Activated CD4-positive, alpha-beta memory T cell treated with anti-CD3 and anti-CD28 coated beads for 36 hours (primary cell): Measurements from ENCODE around the gene BTAF1. TPM values are rescaled to one million over a fixed set of nuclear protein-coding genes. Genes with fewer than 3 reads are reported as not detected.
A peak's percentile ranks its signal among the peaks of the same experiment; 100 is the strongest.

Experiments used
- CTCF ChIA-PET: fragments of 350-600 bp; sonication (Branson Sonifier 250); formaldehyde crosslinking; loops from one replicate; lab custom pipeline; 2021; ENCODE audit warnings: antibody characterized with exemption, inconsistent platforms; lab: Charles Lee
- POLR2A ChIA-PET: fragments of 350-600 bp; sonication (Branson Sonifier 250); formaldehyde crosslinking; loops from one replicate; lab custom pipeline; 2021; ENCODE audit warnings: antibody characterized with exemption; lab: Charles Lee
- DNase-seq: peaks from one replicate; pipeline ENCODE4 v3.0.0-alpha.2; 2020
- H3K27ac Mint-ChIP-seq: one replicate; pipeline ENCODE4 v1.8.0; 2021; ENCODE audit warnings: mixed read lengths
- H3K27me3 Mint-ChIP-seq: one replicate; pipeline ENCODE4 v1.8.0; 2021; ENCODE audit warnings: mixed read lengths
- H3K36me3 Mint-ChIP-seq: one replicate; pipeline ENCODE4 v1.8.0; 2021; ENCODE audit warnings: mixed read lengths
- H3K4me1 Mint-ChIP-seq: one replicate; pipeline ENCODE4 v1.8.0; 2021; ENCODE audit warnings: low read depth, mixed read lengths
- H3K4me3 Mint-ChIP-seq: one replicate; pipeline ENCODE4 v1.8.0; 2021; ENCODE audit warnings: mild to moderate bottlenecking, mixed read lengths
- H3K9me3 Mint-ChIP-seq: one replicate; pipeline ENCODE4 v1.8.0; 2021; ENCODE audit warnings: mixed read lengths
- intact Hi-C: fragments of 100-400 bp; cut with micrococcal nuclease; formaldehyde crosslinking; loops from one replicate; pipeline ENCODE4 v1.15.1; 2023
- total RNA-seq, 2 experiments: library from RNA; stranded (reverse); gene quantifications; one replicate each; pipeline ENCODE4 v1.2.3, GENCODE V29; 2021

Gene BTAF1
- total RNA-seq, 2 experiments from 2014 or later, result 49.9 to 50.7 TPM

DNA sequence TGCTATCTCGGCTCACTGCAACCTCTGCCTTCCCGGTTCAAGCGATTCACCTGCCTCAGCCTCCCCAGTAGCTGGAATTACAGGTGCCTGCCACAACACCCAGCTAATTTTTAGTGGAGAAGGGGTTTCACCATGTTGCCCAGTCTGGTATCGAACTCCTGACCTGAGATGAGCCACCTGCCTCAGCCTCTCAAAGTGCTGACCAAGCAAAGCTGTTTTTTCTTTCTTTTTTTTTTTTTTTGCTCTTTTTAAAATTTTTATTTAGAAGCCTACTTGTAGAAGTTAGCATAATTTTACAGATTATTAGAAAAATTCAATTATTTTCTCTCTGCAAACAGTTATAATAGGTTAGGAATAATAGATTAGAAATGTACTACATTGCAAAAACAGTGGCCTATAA is 13.1 kb upstream of the BTAF1 start:
- no peak overlapping the region for H3K27ac Mint-ChIP-seq
- ChIA-PET POLR2A (interaction anchor here (0.6 kb wide), 1 partner anchor 148 kb away, joined by 5 read pairs; no protein-coding TSS in a partner anchor), CTCF (interaction anchor here (0.7 kb wide), 1 partner anchor 169 kb away, joined by 3 read pairs; no protein-coding TSS in a partner anchor)
- H3K27me3 Mint-ChIP-seq, result peaks cover 14% of the 10 kb centered on the region
- H3K4me1 Mint-ChIP-seq, result peaks cover 16% of the 10 kb centered on the region
- H3K36me3 Mint-ChIP-seq, result no peaks in the 10 kb centered on the region
- intact Hi-C loops, result no loop called here
- no peak for DNase-seq
- H3K4me3 Mint-ChIP-seq, result no peak overlapping the region
- H3K9me3 Mint-ChIP-seq, result no peaks in the 10 kb centered on the region

DNA sequence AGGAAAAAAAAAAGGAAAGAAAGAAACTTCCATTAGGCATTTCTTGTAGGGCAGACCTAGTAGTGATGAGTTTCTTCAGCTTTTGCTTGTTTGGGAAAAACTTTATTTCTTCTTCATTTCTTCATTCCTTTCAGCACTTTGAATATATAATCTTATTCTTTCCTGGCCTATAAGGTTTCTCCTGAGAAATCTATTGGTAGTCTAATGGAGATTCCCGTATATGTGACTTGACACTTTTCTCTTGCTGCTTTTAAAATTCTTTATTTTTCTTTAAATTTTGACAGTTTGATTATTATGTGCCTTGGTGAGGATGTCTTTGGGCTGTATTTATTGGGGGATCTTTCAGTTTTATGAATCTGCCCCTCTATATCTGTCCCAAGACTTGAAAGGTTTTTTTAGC is 3.9 kb upstream of the BTAF1 start:
- Mint-ChIP-seq H3K4me3 (no peak overlapping the region), H3K27me3 (peaks cover 21% of the 10 kb centered on the region), H3K9me3 (peaks cover 2% of the 10 kb centered on the region), H3K27ac (no peak overlapping the region), H3K4me1 (peaks cover 8% of the 10 kb centered on the region), H3K36me3 (peaks cover 4% of the 10 kb centered on the region)
- ChIA-PET POLR2A (no interaction called here), CTCF (interaction anchor here (0.6 kb wide), 1 partner anchor 298 kb away, joined by 5 read pairs; no protein-coding TSS in a partner anchor)
- DNase-seq, result no peak
- intact Hi-C loops, result loop anchor here (5.0 kb wide), 2 partner anchors 507 to 1047 kb away; partner anchors contain the start of genes HECTD2 and RPP30

DNA sequence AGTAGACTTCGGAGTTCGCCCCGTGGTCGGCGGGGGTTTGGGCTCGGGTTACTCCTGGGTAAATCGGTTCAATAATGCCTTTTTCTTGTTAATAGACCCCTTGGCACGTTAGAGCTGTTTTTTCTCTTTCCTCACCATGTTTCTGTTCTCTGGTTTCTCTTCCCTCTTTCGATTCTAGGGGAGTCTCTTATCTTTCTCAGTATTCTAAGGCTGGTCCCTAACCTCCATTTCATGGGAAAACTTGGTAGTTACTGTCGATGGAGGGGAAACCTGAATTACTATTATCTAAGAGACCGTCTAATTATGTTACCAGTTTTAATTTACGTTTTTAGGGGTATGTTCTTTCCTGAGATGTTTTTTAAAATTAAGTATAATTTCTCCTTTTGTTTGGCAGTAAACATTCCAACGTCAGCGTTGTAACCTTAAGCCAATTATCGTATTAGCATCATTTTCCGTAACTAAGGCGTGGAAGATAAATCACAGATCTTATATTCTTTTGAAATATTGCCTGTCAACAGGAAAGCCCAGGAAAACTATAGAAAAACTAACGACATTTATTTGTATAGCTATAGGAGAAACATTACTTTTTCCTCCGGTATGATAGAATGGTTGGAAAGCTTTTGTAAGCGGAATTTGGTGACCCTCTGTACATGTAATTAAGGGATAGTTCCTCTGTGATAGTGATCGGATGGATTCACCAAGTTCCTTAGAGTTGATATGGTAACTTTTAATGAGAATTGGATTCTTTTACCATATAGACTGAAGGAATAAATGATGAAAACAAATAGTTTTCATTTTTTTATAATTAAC is 847 bp downstream of the BTAF1 start:
- Mint-ChIP-seq H3K4me1 (peaks cover 45% of the 10 kb centered on the region), H3K36me3 (peaks cover 14% of the 10 kb centered on the region), H3K9me3 (no peaks in the 10 kb centered on the region), H3K27ac (peak overlapping the region; percentile 97), H3K27me3 (no peaks in the 10 kb centered on the region), H3K4me3 (peak overlapping the region; percentile 88)
- DNase-seq, result no peak
- intact Hi-C loops, result loop anchor here (5.0 kb wide), 2 partner anchors 512 to 1052 kb away; partner anchors contain the start of genes HECTD2 and RPP30
- ChIA-PET CTCF (interaction anchor here (0.7 to 2.3 kb wide), 7 partner anchors 11 to 368 kb away, joined by 3 to 33 read pairs (median 5); partner anchors contain the start of genes FGFBP3 and TNKS2), POLR2A (interaction anchor here (0.8 to 1.9 kb wide), 11 partner anchors 9 to 1053 kb away, joined by 3 to 24 read pairs (median 4); partner anchors contain the start of genes FGFBP3, RPP30 and TNKS2)

DNA sequence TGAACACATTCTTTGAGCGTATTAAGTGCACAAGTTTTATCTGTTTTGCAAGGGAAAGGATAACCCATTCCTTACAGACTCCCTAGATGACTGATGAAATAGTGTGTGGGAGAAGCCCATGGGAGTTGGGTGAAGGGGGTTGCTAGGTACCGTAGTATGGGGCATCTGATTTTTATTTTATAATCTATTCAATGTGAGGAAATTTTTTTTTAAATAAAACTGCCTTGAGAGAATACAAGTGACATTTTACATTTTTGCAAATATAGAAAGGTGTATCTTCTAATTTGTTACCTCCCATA is 1.4 kb downstream of the BTAF1 start:
- ChIA-PET CTCF (interaction anchor here (2.3 kb wide), 1 partner anchor 12 kb away, joined by 33 read pairs; no protein-coding TSS in a partner anchor), POLR2A (no interaction called here)
- Mint-ChIP-seq H3K4me3 (peak overlapping the region; percentile 88), H3K27ac (no peak overlapping the region), H3K36me3 (peaks cover 14% of the 10 kb centered on the region), H3K9me3 (no peaks in the 10 kb centered on the region), H3K4me1 (peaks cover 45% of the 10 kb centered on the region), H3K27me3 (no peaks in the 10 kb centered on the region)
- no peak for DNase-seq
- intact Hi-C loops, result no loop called here

DNA sequence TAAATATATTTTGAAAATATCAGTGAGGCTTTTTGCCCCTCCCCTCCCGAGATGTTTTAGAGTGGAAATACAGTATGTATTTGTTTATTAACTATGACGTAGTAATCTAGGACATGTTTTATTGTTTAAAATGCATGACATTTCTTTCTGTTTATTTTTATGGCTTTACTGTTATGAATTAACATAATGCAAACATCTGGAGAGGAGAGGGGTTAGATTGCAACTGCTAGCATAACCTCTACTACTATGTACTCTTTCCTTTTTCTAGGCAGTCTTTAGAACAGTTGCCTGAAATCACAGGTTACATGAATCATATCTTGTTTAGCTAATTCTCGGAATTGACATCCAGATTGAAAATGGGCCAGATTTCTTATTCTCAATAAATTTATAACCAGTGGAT is 7.4 kb downstream of the BTAF1 start:
- H3K4me3 Mint-ChIP-seq, result no peak overlapping the region
- intact Hi-C loops, result no loop called here
- H3K4me1 Mint-ChIP-seq, result peaks cover 61% of the 10 kb centered on the region
- POLR2A ChIA-PET, result no interaction called here
- H3K27me3 Mint-ChIP-seq, result no peaks in the 10 kb centered on the region
- DNase-seq, result no peak
- H3K27ac Mint-ChIP-seq, result no peak overlapping the region
- no peaks in the 10 kb centered on the region for H3K9me3 Mint-ChIP-seq
- peaks cover 21% of the 10 kb centered on the region for H3K36me3 Mint-ChIP-seq
- CTCF ChIA-PET, result no interaction called here

DNA sequence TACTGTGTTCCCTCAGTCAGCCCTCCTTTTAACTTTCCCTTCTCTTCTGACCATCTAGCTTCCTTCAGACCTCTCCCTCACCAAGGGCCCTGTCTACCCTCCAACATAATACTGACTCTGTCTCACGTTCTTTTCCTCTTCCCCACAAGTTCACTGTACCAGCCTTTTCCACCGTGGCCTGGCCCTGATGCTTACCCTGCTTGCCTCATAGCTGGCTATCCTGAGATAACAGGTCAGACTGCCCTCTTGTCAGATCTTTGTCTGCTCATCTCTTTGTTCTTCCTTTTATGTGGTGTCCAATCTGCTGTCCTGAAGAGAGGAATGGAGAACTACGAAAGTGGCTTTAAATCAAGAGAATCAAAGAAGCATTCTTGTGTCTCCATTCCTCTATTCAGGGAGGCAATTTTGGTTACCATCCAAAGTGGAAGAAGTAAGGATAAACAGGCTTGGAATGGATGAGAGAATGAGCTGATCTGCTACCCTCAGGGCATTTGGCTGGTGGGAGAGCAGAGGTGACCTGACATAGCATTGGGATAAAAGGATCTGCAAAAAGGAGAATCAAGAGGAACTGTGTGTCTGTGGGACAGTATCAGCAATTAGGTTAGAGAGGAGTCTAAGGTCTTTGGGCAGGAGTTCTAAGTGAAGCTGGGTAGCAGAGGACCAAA is 8.1 kb downstream of the BTAF1 start:
- H3K9me3 Mint-ChIP-seq, result no peaks in the 10 kb centered on the region
- H3K27me3 Mint-ChIP-seq, result no peaks in the 10 kb centered on the region
- intact Hi-C loops, result no loop called here
- no peak overlapping the region for H3K4me3 Mint-ChIP-seq
- POLR2A ChIA-PET, result interaction anchor here (0.8 kb wide), 1 partner anchor 12 kb away, joined by 4 read pairs; no protein-coding TSS in a partner anchor
- no peak for DNase-seq
- CTCF ChIA-PET, result interaction anchor here (0.5 kb wide), 1 partner anchor 311 kb away, joined by 3 read pairs; no protein-coding TSS in a partner anchor
- peaks cover 23% of the 10 kb centered on the region for H3K36me3 Mint-ChIP-seq
- H3K27ac Mint-ChIP-seq, result no peak overlapping the region
- peaks cover 54% of the 10 kb centered on the region for H3K4me1 Mint-ChIP-seq

DNA sequence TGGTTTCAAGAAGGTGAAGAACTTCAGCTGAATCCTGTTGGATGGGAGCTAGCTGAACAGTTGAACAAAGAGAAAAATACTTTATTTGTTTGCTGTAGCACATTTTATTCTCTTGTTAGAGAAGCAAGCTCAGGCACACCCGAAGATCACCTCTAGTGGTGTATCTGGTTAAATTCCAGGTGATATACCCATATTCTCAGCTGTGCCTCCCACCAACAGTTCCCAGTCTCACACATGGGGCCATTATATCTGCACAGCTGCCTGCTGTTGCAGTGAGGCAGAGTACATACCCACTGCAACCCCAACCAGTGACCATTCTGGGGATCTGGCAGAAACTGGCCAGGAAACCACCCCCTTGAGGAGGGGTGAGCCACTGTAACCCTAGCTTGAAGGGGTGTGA is 9.2 kb downstream of the BTAF1 start:
- no peaks in the 10 kb centered on the region for H3K9me3 Mint-ChIP-seq
- no peaks in the 10 kb centered on the region for H3K27me3 Mint-ChIP-seq
- ChIA-PET POLR2A (interaction anchor here (1.7 kb wide), 1 partner anchor 9 kb away, joined by 4 read pairs; the partner anchor contains the start of gene BTAF1), CTCF (no interaction called here)
- intact Hi-C loops, result no loop called here
- peaks cover 25% of the 10 kb centered on the region for H3K36me3 Mint-ChIP-seq
- H3K4me1 Mint-ChIP-seq, result peaks cover 50% of the 10 kb centered on the region
- no peak overlapping the region for H3K4me3 Mint-ChIP-seq
- DNase-seq, result no peak
- no peak overlapping the region for H3K27ac Mint-ChIP-seq

DNA sequence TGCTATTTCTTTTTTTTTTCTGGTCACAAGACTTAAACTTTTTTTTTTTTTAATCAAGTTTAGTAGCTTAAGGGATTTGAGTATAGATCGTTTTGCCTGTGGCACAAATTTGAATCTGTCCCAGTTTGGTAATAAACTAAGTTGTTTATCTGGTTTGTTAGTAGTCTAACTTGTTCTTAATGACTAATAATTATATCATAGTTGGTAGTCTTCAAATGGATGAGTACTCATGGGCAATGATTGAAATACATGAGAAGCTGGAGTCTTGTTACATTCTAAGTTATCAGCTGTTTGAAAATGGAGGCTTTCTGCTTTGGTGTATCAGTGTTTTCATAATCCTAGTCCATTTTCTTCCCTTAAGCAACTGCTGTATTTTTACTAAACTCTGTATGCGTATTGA is 12.3 kb downstream of the BTAF1 start:
- H3K36me3 Mint-ChIP-seq, result peaks cover 29% of the 10 kb centered on the region
- DNase-seq, result no peak
- POLR2A ChIA-PET, result no interaction called here

DNA sequence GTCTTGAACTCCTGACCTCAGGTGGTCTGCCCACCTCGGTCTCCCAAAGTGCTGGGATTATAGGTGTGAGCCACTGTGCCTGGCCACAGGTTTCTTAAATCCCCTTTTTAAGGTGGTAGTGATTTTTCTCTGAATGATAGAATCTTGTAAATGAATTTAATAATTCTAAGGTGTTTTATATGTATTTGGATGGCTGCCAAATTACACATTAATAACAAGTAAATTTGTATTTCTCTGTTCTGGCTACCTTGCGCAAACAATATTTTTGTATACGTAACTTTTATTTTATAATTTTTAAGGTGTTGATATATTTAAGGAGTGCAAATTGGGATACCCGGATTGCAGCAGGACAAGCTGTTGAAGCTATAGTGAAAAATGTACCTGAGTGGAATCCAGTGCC is 16.1 kb downstream of the BTAF1 start:
- peaks cover 21% of the 10 kb centered on the region for H3K4me1 Mint-ChIP-seq
- POLR2A ChIA-PET, result no interaction called here
- intact Hi-C loops, result no loop called here

More for the DNA sequence above, 12.3 kb downstream of the BTAF1 start:
- CTCF ChIA-PET, result no interaction called here
- Mint-ChIP-seq H3K9me3 (no peaks in the 10 kb centered on the region), H3K27me3 (no peaks in the 10 kb centered on the region), H3K4me3 (no peak overlapping the region), H3K27ac (no peak overlapping the region), H3K4me1 (peaks cover 44% of the 10 kb centered on the region)
- intact Hi-C loops, result no loop called here

DNA sequence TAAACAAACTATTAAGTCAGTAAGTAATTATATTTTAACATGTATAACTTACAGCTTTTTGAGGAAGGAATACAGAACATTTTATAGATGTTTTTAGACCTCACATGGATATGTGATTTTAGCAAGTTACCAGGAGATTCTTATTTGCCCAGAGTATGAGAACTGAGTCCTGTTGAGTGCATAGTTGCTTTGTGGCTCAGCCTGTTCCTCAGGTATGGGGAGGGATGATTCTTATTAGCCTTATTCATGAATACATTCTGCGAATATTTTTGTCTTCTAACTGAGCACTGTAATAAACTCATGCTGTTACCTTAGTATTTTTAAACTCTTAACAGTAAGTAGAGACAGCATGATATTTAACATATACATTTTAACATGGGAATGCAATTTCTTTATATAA is 17.9 kb downstream of the BTAF1 start:
- Mint-ChIP-seq H3K27ac (no peak overlapping the region), H3K9me3 (no peaks in the 10 kb centered on the region), H3K4me1 (peaks cover 32% of the 10 kb centered on the region), H3K4me3 (no peak overlapping the region), H3K36me3 (peaks cover 25% of the 10 kb centered on the region), H3K27me3 (no peaks in the 10 kb centered on the region)
- POLR2A ChIA-PET, result no interaction called here
- CTCF ChIA-PET, result interaction anchor here (0.5 to 0.9 kb wide), 4 partner anchors 23 to 943 kb away, joined by 3 read pairs; no protein-coding TSS in a partner anchor
- no peak for DNase-seq
- intact Hi-C loops, result no loop called here

More for the DNA sequence above, 16.1 kb downstream of the BTAF1 start:
- Mint-ChIP-seq H3K27me3 (no peaks in the 10 kb centered on the region), H3K9me3 (no peaks in the 10 kb centered on the region), H3K27ac (no peak overlapping the region), H3K36me3 (peaks cover 31% of the 10 kb centered on the region), H3K4me3 (no peak overlapping the region)
- DNase-seq, result no peak
- CTCF ChIA-PET, result no interaction called here

DNA sequence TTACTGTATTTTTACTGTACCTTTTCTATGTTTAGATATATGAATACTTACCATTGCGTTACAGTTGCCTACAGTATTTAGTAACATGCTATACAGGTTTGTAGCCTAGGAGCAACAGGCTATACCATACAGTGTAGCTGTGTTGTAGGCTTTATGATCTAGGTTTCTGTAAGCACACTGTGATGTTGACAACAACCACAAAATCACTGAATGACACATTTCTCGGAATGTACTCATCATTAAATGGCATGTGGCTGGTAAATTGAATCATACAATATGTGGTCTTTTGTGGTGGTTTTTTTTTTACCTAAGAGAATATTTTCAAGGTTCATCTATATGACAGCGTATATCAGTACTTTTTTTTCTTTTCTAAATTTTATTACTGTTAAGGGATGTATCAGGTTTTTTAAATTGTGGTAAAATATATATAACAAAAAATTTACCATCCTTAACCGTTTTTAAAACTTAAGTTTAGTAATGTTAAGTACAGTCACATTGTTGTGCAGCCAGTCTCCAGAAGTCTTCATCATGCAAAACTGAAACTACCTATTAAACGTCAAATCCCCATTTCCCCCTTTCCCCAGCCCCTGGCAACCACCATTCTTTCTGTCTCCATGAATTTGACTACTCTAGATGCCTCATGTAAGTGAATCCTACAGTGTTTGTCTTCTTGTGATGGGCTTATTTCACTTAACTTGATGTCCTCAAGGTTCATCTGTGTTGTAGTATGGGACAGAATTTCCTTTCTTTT is 21.5 kb downstream of the BTAF1 start:
- DNase-seq, result peak; percentile 48
- Mint-ChIP-seq H3K4me1 (peaks cover 21% of the 10 kb centered on the region), H3K36me3 (peaks cover 22% of the 10 kb centered on the region), H3K27me3 (no peaks in the 10 kb centered on the region), H3K27ac (peak overlapping the region; percentile 61), H3K4me3 (no peak overlapping the region), H3K9me3 (no peaks in the 10 kb centered on the region)
- ChIA-PET CTCF (interaction anchor here (1.0 kb wide), 1 partner anchor 32 kb away, joined by 4 read pairs; no protein-coding TSS in a partner anchor), POLR2A (interaction anchor here (1.0 to 1.7 kb wide), 4 partner anchors 21 to 347 kb away, joined by 3 to 8 read pairs (median 4); partner anchors contain the start of genes BTAF1 and TNKS2)
- intact Hi-C loops, result loop anchor here (1.0 to 2.0 kb wide), 6 partner anchors 18 to 156 kb away; partner anchors contain the start of genes BTAF1 and FGFBP3
